Right lobe of liver (tissue), 6 donors: ENCODE measurements around the gene GMPS. TPM values are rescaled to one million over a fixed set of nuclear protein-coding genes. Genes with fewer than 3 reads are reported as not detected.
A peak's percentile ranks its signal among the peaks of the same experiment; 100 is the strongest.

ENCODE experiments used
- ATAC-seq, 4 donors: fragments of 200-7000 bp; cut with Tn5 transposase; one replicate each; pipeline ENCODE4 v1.9.1; 2020; ENCODE audit warnings: mild to moderate bottlenecking in 4 of 4, moderate library complexity in 4 of 4
- DNase-seq, 3 donors: peaks; one replicate each; pipeline ENCODE4 v3.0.0-alpha.2; 2020
- H3K27ac ChIP-seq, 3 donors: fragments of 200-600 bp; one replicate each; pipeline ENCODE4 v1.8.0; 2022
- H3K27me3 ChIP-seq, 2 donors: fragments of 200-600 bp; one replicate each; pipeline ENCODE4 v1.8.0; 2022
- H3K36me3 ChIP-seq, 4 donors: fragments of 200-600 bp; sonication (generic) in 1 of 4; one replicate each; pipeline versions ENCODE4 v1.5.1 to v1.8.0; 2017 to 2022; ENCODE audit warnings: control low read depth in 1 of 4
- H3K4me1 ChIP-seq, 4 donors: fragments of 200-600 bp; sonication (generic) in 1 of 4; one replicate each; pipeline versions ENCODE4 v1.5.1 to v1.8.0; 2017 to 2022; ENCODE audit warnings: control low read depth in 1 of 4
- H3K4me3 ChIP-seq, 3 donors: fragments of 200-600 bp; one replicate each; pipeline ENCODE4 v1.8.0; 2022
- H3K9me3 ChIP-seq, 4 donors: fragments of 200-600 bp; sonication (generic) in 1 of 4; one replicate each; pipeline versions ENCODE4 v1.5.1 to v1.8.0; 2017 to 2022; ENCODE audit warnings: control low read depth in 1 of 4
- POLR2A ChIP-seq: fragments of 450-650 bp; IDR thresholded peaks from one replicate; pipeline ENCODE4 v1.6.1; 2017; ENCODE audit warnings: antibody characterized with exemption, mild to moderate bottlenecking
- WGBS: methylation state at CpG from one replicate; pipeline ENCODE4 v1.1.6; 2018; ENCODE audit warnings: low coverage, low lambda C conversion rate; ENCODE audit not compliant: insufficient coverage; ENCODE audit errors: missing lambda C conversion rate; 5-methylcytosine and 5-hydroxymethylcytosine counted together
- intact Hi-C, 2 donors: fragments of 100-400 bp; cut with DNase I; formaldehyde crosslinking; loops; one replicate each; pipeline versions ENCODE4 v1.11.2 to v1.14.1; 2022
- total RNA-seq, 6 experiments: library from RNA; depleted of rRNA in 2 of 6; stranded (reverse); fragments of >200 nt in 2 of 6; fragmentation: NEBNext Ultra II Directional in 3 of 6; extraction: Animal tissue kit (Norgen Biotek cat#: 25700) in 3 of 6; gene quantifications; one replicate each; pipeline versions ENCODE4 v1.1.0 to v1.2.4, GENCODE V29; 2016 to 2023
- TF ChIP-seq, protein P1 (sequence below), 4 donors: fragments of 200-600 bp in 3 of 4; fragments of 450-650 bp in 1 of 4; IDR thresholded peaks; one replicate each; pipeline versions ENCODE4 v1.5.1 to v1.8.0; 2016 to 2022; ENCODE audit warnings: antibody characterized with exemption in 4 of 4, mild to moderate bottlenecking in 2 of 4
- donor health status: DM: no; HTN: yes; CAD: no.
- donor health status: DM: no; HTN: no; CAD: no.
- donor health status: DM: no; HTN: no; CAD: no.
- donor health status: DM: no; HTN: yes; CAD: no.
- donor health status: DM: no; HTN: yes; CAD: no.

The GMPS gene
- total RNA-seq, 6 experiments from 2014 or later = 13.3 to 24.3 (median 20.4) TPM

DNA sequence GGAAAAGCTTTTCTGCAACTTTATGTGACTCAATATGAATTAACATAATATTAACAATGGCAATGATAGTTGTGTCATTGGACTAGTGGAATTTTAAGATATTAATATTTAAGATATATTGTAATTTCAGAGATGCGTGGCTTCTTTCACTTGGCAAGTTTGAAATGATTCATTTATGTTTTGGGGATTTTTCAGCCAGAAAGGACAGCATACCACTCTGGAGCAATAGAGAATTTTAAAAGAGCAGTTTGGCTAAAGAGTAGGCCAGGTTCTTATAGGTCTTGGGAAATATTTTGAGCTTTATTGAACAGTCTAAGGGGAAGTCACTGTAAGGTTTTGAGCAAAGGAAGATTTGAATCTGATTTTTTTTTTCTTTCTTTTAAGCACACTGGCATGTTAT is 16.5 kb downstream of the GMPS start:
- DNase-seq = no peak
- no peaks in the 10 kb centered on the region for H3K36me3 ChIP-seq
- no peak for ATAC-seq
- no peak overlapping the region for H3K27ac ChIP-seq
- H3K4me3 ChIP-seq = no peak overlapping the region
- 88% methylated on average over 1 of the region's 1 CpG for WGBS
- H3K27me3 ChIP-seq = no peaks in the 10 kb centered on the region
- intact Hi-C loops = no loop called here
- peaks cover 0 to 5% (median 0%) of the 10 kb centered on the region in 4 donors for H3K4me1 ChIP-seq
- TF ChIP-seq POLR2A = no peak
- TF ChIP-seq, protein P1, sequence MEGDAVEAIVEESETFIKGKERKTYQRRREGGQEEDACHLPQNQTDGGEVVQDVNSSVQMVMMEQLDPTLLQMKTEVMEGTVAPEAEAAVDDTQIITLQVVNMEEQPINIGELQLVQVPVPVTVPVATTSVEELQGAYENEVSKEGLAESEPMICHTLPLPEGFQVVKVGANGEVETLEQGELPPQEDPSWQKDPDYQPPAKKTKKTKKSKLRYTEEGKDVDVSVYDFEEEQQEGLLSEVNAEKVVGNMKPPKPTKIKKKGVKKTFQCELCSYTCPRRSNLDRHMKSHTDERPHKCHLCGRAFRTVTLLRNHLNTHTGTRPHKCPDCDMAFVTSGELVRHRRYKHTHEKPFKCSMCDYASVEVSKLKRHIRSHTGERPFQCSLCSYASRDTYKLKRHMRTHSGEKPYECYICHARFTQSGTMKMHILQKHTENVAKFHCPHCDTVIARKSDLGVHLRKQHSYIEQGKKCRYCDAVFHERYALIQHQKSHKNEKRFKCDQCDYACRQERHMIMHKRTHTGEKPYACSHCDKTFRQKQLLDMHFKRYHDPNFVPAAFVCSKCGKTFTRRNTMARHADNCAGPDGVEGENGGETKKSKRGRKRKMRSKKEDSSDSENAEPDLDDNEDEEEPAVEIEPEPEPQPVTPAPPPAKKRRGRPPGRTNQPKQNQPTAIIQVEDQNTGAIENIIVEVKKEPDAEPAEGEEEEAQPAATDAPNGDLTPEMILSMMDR (IDR thresholded peaks at IDR 0.05) = no peak
- no peaks in the 10 kb centered on the region for H3K9me3 ChIP-seq

DNA sequence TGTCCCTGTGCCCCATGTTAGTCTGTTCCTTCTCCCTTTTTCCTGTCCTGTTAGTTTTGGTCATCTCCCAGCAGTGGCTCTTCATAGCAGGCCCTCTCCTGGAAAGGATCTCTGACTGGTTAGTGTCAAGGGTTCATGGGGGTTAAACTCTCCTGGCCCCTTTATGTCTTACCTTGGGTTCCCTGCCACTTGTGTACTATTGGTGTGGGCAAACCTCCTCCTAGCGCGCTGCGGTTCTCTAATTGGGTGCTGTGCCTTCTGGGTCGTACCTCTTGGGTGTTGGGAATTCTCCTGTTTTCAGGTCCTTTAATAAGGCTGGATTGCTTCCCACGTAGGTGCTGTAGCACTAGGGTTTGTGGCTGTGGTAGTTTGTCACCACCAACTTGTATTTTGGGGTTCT is 18.8 kb downstream of the GMPS start:
- no peaks in the 10 kb centered on the region for H3K36me3 ChIP-seq
- TF ChIP-seq, protein P1 (IDR thresholded peaks at IDR 0.05) = no peak
- no peak for TF ChIP-seq POLR2A
- H3K4me3 ChIP-seq = no peak overlapping the region
- peaks cover 0 to 5% (median 0%) of the 10 kb centered on the region in 4 donors for H3K4me1 ChIP-seq
- H3K9me3 ChIP-seq = no peaks in the 10 kb centered on the region
- H3K27ac ChIP-seq = no peak overlapping the region
- intact Hi-C loops = no loop called here
- ATAC-seq (no peak), DNase-seq (no peak)
- 100% methylated on average over 1 of the region's 5 CpGs for WGBS
- no peaks in the 10 kb centered on the region for H3K27me3 ChIP-seq

DNA sequence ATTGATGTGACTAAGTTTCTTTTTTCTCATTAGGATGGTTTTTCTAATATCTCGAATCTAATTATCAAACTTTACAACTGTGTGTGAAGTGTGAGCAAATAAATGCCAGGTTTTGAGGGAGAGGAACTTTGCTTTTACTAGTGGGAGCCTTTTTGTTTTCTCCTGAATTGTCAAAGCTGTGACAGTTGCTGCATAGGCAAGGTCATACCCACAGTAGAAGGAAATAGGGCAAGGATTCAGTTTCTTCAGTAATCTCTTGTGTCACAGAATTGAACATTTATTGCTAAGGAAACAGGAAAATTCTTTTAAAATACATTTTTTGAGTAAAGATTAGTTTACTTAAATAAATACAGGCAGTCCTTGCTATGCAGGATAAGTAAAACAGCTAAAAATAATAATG is 19.5 kb downstream of the GMPS start:
- H3K4me3 ChIP-seq = no peak overlapping the region
- DNase-seq (no peak), ATAC-seq (no peak)
- H3K9me3 ChIP-seq = no peaks in the 10 kb centered on the region
- H3K27me3 ChIP-seq = no peaks in the 10 kb centered on the region
- WGBS = 60% methylated on average over 1 of the region's 1 CpG
- no peaks in the 10 kb centered on the region for H3K36me3 ChIP-seq
- H3K27ac ChIP-seq = no peak overlapping the region
- H3K4me1 ChIP-seq = peaks cover 0 to 5% (median 0%) of the 10 kb centered on the region in 4 donors
- intact Hi-C loops = no loop called here
- TF ChIP-seq, protein P1 (IDR thresholded peaks at IDR 0.05) = no peak
- no peak for TF ChIP-seq POLR2A

DNA sequence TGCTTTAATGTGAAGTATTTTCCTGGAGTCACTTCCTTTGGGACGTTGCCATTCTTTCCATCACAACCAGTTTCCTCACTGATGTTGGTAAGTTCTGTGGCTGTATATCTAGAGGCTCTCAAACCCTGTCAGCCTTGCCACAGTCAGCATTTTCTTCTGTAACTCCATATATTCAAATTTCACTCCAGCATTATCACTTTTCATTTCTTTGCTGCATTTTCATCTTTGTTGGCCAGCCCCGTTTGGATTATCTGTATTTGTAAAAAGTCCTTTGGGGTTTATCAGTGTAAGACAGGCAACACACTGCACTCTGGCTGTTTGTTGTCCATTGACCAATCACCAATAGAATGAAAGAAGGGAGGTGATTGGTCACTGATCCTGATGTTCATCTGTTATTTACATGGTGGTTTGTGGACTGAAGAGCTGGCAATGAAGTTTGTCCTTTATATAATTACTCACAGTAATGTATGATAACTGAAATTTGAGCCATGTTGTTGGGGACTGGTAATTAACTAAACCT is 20.3 kb downstream of the GMPS start:
- ATAC-seq (peak in 3 of 4 donors; percentile 56 to 61 (median 61)), DNase-seq (no peak)
- intact Hi-C loops = no loop called here

More for the DNA sequence above, 20.3 kb downstream of the GMPS start:
- Histone ChIP-seq H3K36me3 (no peaks in the 10 kb centered on the region), H3K27me3 (no peaks in the 10 kb centered on the region), H3K27ac (no peak overlapping the region), H3K9me3 (no peaks in the 10 kb centered on the region), H3K4me3 (no peak overlapping the region), H3K4me1 (peaks cover 0 to 5% (median 0%) of the 10 kb centered on the region in 4 donors)
- WGBS = 9% methylated on average over 2 of the region's 2 CpGs
- TF ChIP-seq, protein P1 (IDR thresholded peaks at IDR 0.05) = no peak
- TF ChIP-seq POLR2A = no peak
